GM12878 (cell line): Measurements from ENCODE around the gene CALN1. TPM values are rescaled to one million over a fixed set of nuclear protein-coding genes. Genes with fewer than 3 reads are reported as not detected.

Experiments used
- ATAC-seq: fragments of 200-7000 bp; cut with Tn5 transposase; 3 replicates; pipeline ENCODE4 v1.9.1; 2020; ENCODE audit warnings: mild to moderate bottlenecking, moderate library complexity
- BruUV-seq: library from RNA; stranded (reverse); fragments of 400-500 nt; replicated peaks from 2 replicates; lab custom pipeline; 2021; lab: Mats Ljungman, UMichigan
- CTCF ChIA-PET: fragments of 300-600 bp; sonication (Branson Sonifier 250); formaldehyde crosslinking; extraction: SDS; loops from one replicate; lab custom pipeline; 2021; ENCODE audit warnings: inconsistent platforms; lab: Yijun Ruan, JAX
- POLR2A ChIA-PET: fragments of 350-600 bp; formaldehyde crosslinking; extraction: SDS; loops from one replicate; lab custom pipeline; 2021; ENCODE audit warnings: inconsistent platforms; lab: Charles Lee
- RAD21 ChIA-PET: fragments of 300-600 bp; sonication (Branson Sonifier 250); formaldehyde crosslinking; loops from one replicate; lab custom pipeline; 2023; ENCODE audit warnings: antibody characterized with exemption; ENCODE audit not compliant: unreplicated experiment; lab: Charles Lee
- SMC1A ChIA-PET: fragments of 300-600 bp; sonication (Branson Sonifier 250); formaldehyde crosslinking; loops from one replicate; lab custom pipeline; 2023; ENCODE audit not compliant: unreplicated experiment, uncharacterized antibody; lab: Charles Lee
- DNase-seq: peaks from one replicate; pipeline ENCODE4 v3.0.0-alpha.2; 2011; ENCODE audit warnings: low read depth, low spot score
- FAIRE-seq: peaks from 3 replicates; lab custom pipeline; 2011; peaks lifted over from hg19 to GRCh38; lab: Jason Lieb, UNC
- H2AFZ ChIP-seq: 2 replicates; pipeline ENCODE4 v1.6.0; 2011; ENCODE audit warnings: low read depth, low read length, control low read depth; ENCODE audit not compliant: control insufficient read depth
- H3K27ac ChIP-seq: 2 replicates; pipeline ENCODE4 v1.5.1; 2011; ENCODE audit warnings: control low read depth; ENCODE audit not compliant: control insufficient read depth, insufficient read depth
- H3K27me3 ChIP-seq, 2 experiments: replicated peaks in 1 of 2; 2 replicates each; pipeline versions ENCODE4 v1.6.0 to v1.6.1; 2011; ENCODE audit warnings: low read length in 1 of 2; ENCODE audit not compliant: control insufficient read depth in 2 of 2, insufficient read depth in 2 of 2
- H3K36me3 ChIP-seq, 2 experiments: 2 replicates each; pipeline ENCODE4 v1.5.1; 2011; ENCODE audit warnings: low read length in 1 of 2; ENCODE audit not compliant: control insufficient read depth in 2 of 2, insufficient read depth in 2 of 2
- H3K4me1 ChIP-seq: 2 replicates; pipeline ENCODE4 v1.6.1; 2011; ENCODE audit warnings: mild to moderate bottlenecking, low read length, moderate library complexity, mixed read lengths; ENCODE audit not compliant: control insufficient read depth, insufficient read depth
- H3K4me2 ChIP-seq: 2 replicates; pipeline ENCODE4 v1.6.0; 2011; ENCODE audit warnings: control low read depth; ENCODE audit not compliant: control insufficient read depth, insufficient read depth
- H3K4me3 ChIP-seq: fragments of 200-600 bp; sonication (generic); 2 replicates; pipeline ENCODE4 v1.5.1; 2016
- H3K79me2 ChIP-seq: 2 replicates; pipeline ENCODE4 v1.6.0; 2011; ENCODE audit warnings: low read length; ENCODE audit not compliant: control insufficient read depth, insufficient read depth
- H3K9ac ChIP-seq: 2 replicates; pipeline ENCODE4 v1.8.0; 2011; ENCODE audit warnings: low read length, control low read depth, mixed read lengths; ENCODE audit not compliant: control insufficient read depth, insufficient read depth
- H3K9me3 ChIP-seq: replicated peaks from 3 replicates; pipeline ENCODE4 v1.5.1; 2011; ENCODE audit warnings: mild to moderate bottlenecking, low read length; ENCODE audit not compliant: control insufficient read depth, insufficient read depth
- H4K20me1 ChIP-seq: 2 replicates; pipeline ENCODE4 v1.6.0; 2011; ENCODE audit not compliant: control insufficient read depth, insufficient read depth
- BCLAF1 ChIP-seq: fragments of 450-650 bp; IDR thresholded peaks from 2 replicates; pipeline ENCODE4 v1.6.1; 2017; ENCODE audit warnings: antibody characterized with exemption, mild to moderate bottlenecking, moderate library complexity
- CBX3 ChIP-seq: fragments of 200-600 bp; sonication (generic); IDR thresholded peaks from 2 replicates; pipeline ENCODE4 v1.6.1; 2016; ENCODE audit warnings: low read depth, borderline replicate concordance
- EGR1 ChIP-seq, 2 experiments: IDR thresholded peaks; 1 replicate in 1 of 2; 2 replicates in 1 of 2; pipeline ENCODE4 v1.6.1; 2011 to 2012; ENCODE audit warnings: low read depth in 2 of 2, low read length in 2 of 2, borderline replicate concordance in 1 of 2, mild to moderate bottlenecking in 1 of 2, moderate library complexity in 1 of 2
- ESRRA ChIP-seq: IDR thresholded peaks from 2 replicates; pipeline ENCODE4 v1.6.1; 2012; ENCODE audit warnings: mild to moderate bottlenecking, low read length, improper control_type of control experiment
- FOS ChIP-seq: IDR thresholded peaks from 3 replicates; pipeline ENCODE4 v1.6.1; 2011; ENCODE audit warnings: borderline replicate concordance; ENCODE audit not compliant: insufficient read length; ENCODE audit errors: extremely low read depth
- HDGF ChIP-seq: fragments of 450-650 bp; IDR thresholded peaks from 2 replicates; pipeline ENCODE4 v1.6.1; 2016; ENCODE audit warnings: antibody characterized with exemption
- IRF3 ChIP-seq: fragments of 450-650 bp; IDR thresholded peaks from 2 replicates; pipeline ENCODE4 v1.6.1; 2014; ENCODE audit warnings: mild to moderate bottlenecking
- MEF2B ChIP-seq: fragments of 450-650 bp; IDR thresholded peaks from 2 replicates; pipeline ENCODE4 v1.6.1; 2018; ENCODE audit warnings: mild to moderate bottlenecking, moderate library complexity; ENCODE audit not compliant: partially characterized antibody, poor library complexity, severe bottlenecking
- NFYA ChIP-seq: IDR thresholded peaks from 2 replicates; pipeline ENCODE4 v1.6.1; 2011; ENCODE audit warnings: low read depth, mild to moderate bottlenecking, low read length, improper control_type of control experiment, borderline replicate concordance
- NFYB ChIP-seq: IDR thresholded peaks from 2 replicates; pipeline ENCODE4 v1.6.1; 2011; ENCODE audit warnings: low read depth, mild to moderate bottlenecking, low read length, improper control_type of control experiment, moderate library complexity; ENCODE audit not compliant: insufficient read depth
- NR2C1 ChIP-seq: fragments of 450-650 bp; IDR thresholded peaks from 2 replicates; pipeline ENCODE4 v1.6.1; 2017; ENCODE audit warnings: antibody characterized with exemption, mild to moderate bottlenecking, moderate library complexity
- POLR2A ChIP-seq: IDR thresholded peaks from 2 replicates; pipeline ENCODE4 v1.6.1; 2011; ENCODE audit warnings: low read depth, mild to moderate bottlenecking, low read length
- POU2F2 ChIP-seq: IDR thresholded peaks from 3 replicates; pipeline ENCODE4 v1.6.1; 2011; ENCODE audit warnings: low read depth, mild to moderate bottlenecking, low read length, borderline replicate concordance
- TCF3 ChIP-seq: IDR thresholded peaks from 2 replicates; pipeline ENCODE4 v1.6.1; 2012; ENCODE audit warnings: low read depth, mild to moderate bottlenecking, low read length, borderline replicate concordance; ENCODE audit not compliant: insufficient read depth
- ZNF24 ChIP-seq: fragments of 450-650 bp; IDR thresholded peaks from 2 replicates; pipeline ENCODE4 v1.6.1; 2017; ENCODE audit warnings: antibody characterized with exemption, mild to moderate bottlenecking
- WGBS: methylation state at CpG from one replicate; pipeline ENCODE4 v1.1.6; 2016; ENCODE audit warnings: low lambda C conversion rate; ENCODE audit not compliant: insufficient replicate concordance, insufficient coverage; ENCODE audit errors: missing lambda C conversion rate; 5-methylcytosine and 5-hydroxymethylcytosine counted together
- in situ Hi-C: fragments of 300-500 bp; cut with MboI; formaldehyde crosslinking; loops from 9 replicates; pipeline ENCODE4 v1.14.3; 2018; ENCODE audit warnings: mixed read lengths
- intact Hi-C: fragments of 100-400 bp; cut with micrococcal nuclease; formaldehyde crosslinking; loops from one replicate; pipeline ENCODE4 v1.14.2; 2022; ENCODE audit not compliant: unreplicated experiment
- polyA plus RNA-seq, 11 experiments: library from polyadenylated mRNA; depleted of rRNA in 4 of 11; unstranded in 6 of 11; stranded (reverse) in 5 of 11; fragments of >200 nt; fragmentation: Nextera tagmentation in 4 of 11; fragmentation: Illumina TruSeq in 1 of 11; extraction: Ambion mirVana in 4 of 11; extraction: Trizol in 1 of 11; gene quantifications; 1 replicate in 1 of 11; 2 replicates in 10 of 11; pipeline versions ENCODE4 v1.2.1 to v1.2.3, GENCODE V29; 2011 to 2016; ENCODE audit warnings: inconsistent platforms in 2 of 11, missing spikeins in 2 of 11, low read depth in 1 of 11
- total RNA-seq, 4 experiments: library from RNA; depleted of rRNA in 3 of 4; stranded (reverse); fragments of >200 nt in 3 of 4; fragmentation: Illumina TruSeq in 1 of 4; extraction: Trizol in 1 of 4; gene quantifications; 2 replicates each; pipeline versions ENCODE4 v1.2.1 to v1.2.3, GENCODE V29; 2013 to 2021

CALN1 gene
- total and polyA plus RNA-seq, 10 of the 15 experiments (the other 5 are each of a cell fraction or from before 2014, with no cell fraction given) = 0.48 to 15.3 (median 1.6) TPM

- POLR2A ChIA-PET = no interaction called here
- DNase-seq (no peak), ATAC-seq (no peak), FAIRE-seq (no peak)
- Histone ChIP-seq H3K79me2 (no peaks in the 10 kb centered on the region), H3K27me3 (no peaks in the 10 kb centered on the region), H3K9me3 (no peaks in the 10 kb centered on the region; the same call in 2 of the 3 replicates), H3K4me3 (no peak overlapping the region), H3K4me1 (no peaks in the 10 kb centered on the region), H4K20me1 (no peaks in the 10 kb centered on the region), H3K27ac (no peak overlapping the region), H3K4me2 (no peak overlapping the region), H3K36me3 (no peaks in the 10 kb centered on the region), H2AFZ (no peak overlapping the region), H3K9ac (no peak overlapping the region)
- SMC1A ChIA-PET = no interaction called here
- RAD21 ChIA-PET = no interaction called here
- TF ChIP-seq TCF3 (no peak), EGR1 (IDR thresholded peaks at IDR 0.05; ENCODE audit: borderline replicate concordance in 1 of 2, low read depth in 2 of 2, low read length in 2 of 2) (no peak), ZNF24 (no peak), NR2C1 (no peak), POU2F2 (no peak), CBX3 (no peak), FOS (no peak), MEF2B (no peak), NFYB (no peak), NFYA (no peak), BCLAF1 (no peak), POLR2A (no peak), HDGF (no peak), ESRRA (no peak), IRF3 (no peak)
- in situ Hi-C loops = no loop called here
- 41% methylated on average over 7 of the region's 9 CpGs for WGBS
- intact Hi-C loops = no loop called here
- BruUV-seq = no TSS peak
- CTCF ChIA-PET = no interaction called here
Measured at GRCh38 chr7:71753956-71754664, 658.0 kb downstream of the CALN1 start.
